Activated T-cell treated with anti-CD3 and anti-CD28 coated beads, Interleukin-2, amount 50 U/mL, for 72 hours (primary cell): ENCODE results near the gene UBTD2. TPM values are rescaled to one million over a fixed set of nuclear protein-coding genes. Genes with fewer than 3 reads are reported as not detected.
"Not testable (repeated sequence)": the region's sequence is repeated elsewhere in the genome, so short reads cannot be mapped to it uniquely, and the experiment has no call there.

Experiments used
- ATAC-seq, 2 donors: fragments of 150-1000 bp; cut with Tn5 transposase; replicated peaks in 1 of 2; 2 replicates each; pipeline ENCODE4 v1.10.0; 2021; ENCODE audit warnings: moderate library complexity in 2 of 2, mild to moderate bottlenecking in 1 of 2
- DNase-seq, 2 donors: peaks; one replicate each; pipeline ENCODE4 v3.0.0; 2021 to 2022; ENCODE audit warnings: mixed read lengths in 1 of 2
- H3K27ac Mint-ChIP-seq: one replicate; pipeline ENCODE4 v1.8.0; 2022; ENCODE audit warnings: mild to moderate bottlenecking, moderate library complexity, mixed read lengths
- H3K27me3 Mint-ChIP-seq: one replicate; pipeline ENCODE4 v1.8.0; 2022; ENCODE audit warnings: low read depth, mixed read lengths
- H3K36me3 Mint-ChIP-seq, 2 donors: one replicate each; pipeline ENCODE4 v1.8.0; 2022; ENCODE audit warnings: mixed read lengths in 2 of 2, mild to moderate bottlenecking in 1 of 2; ENCODE audit not compliant: insufficient read depth in 2 of 2
- H3K4me1 Mint-ChIP-seq: one replicate; pipeline ENCODE4 v1.8.0; 2022; ENCODE audit warnings: low read depth, mixed read lengths
- H3K4me3 Mint-ChIP-seq, 2 donors: one replicate each; pipeline ENCODE4 v1.8.0; 2022; ENCODE audit warnings: mild to moderate bottlenecking in 2 of 2, mixed read lengths in 2 of 2, moderate library complexity in 2 of 2
- H3K9me3 Mint-ChIP-seq, 2 donors: one replicate each; pipeline ENCODE4 v1.8.0; 2022; ENCODE audit warnings: mixed read lengths in 2 of 2
- total RNA-seq, 2 donors: library from RNA; stranded (reverse); gene quantifications; one replicate each; pipeline ENCODE4 v1.2.3, GENCODE V29; 2022

UBTD2 gene
- total RNA-seq, 2 donors from 2014 or later = 6.5 to 7.2 TPM

DNA sequence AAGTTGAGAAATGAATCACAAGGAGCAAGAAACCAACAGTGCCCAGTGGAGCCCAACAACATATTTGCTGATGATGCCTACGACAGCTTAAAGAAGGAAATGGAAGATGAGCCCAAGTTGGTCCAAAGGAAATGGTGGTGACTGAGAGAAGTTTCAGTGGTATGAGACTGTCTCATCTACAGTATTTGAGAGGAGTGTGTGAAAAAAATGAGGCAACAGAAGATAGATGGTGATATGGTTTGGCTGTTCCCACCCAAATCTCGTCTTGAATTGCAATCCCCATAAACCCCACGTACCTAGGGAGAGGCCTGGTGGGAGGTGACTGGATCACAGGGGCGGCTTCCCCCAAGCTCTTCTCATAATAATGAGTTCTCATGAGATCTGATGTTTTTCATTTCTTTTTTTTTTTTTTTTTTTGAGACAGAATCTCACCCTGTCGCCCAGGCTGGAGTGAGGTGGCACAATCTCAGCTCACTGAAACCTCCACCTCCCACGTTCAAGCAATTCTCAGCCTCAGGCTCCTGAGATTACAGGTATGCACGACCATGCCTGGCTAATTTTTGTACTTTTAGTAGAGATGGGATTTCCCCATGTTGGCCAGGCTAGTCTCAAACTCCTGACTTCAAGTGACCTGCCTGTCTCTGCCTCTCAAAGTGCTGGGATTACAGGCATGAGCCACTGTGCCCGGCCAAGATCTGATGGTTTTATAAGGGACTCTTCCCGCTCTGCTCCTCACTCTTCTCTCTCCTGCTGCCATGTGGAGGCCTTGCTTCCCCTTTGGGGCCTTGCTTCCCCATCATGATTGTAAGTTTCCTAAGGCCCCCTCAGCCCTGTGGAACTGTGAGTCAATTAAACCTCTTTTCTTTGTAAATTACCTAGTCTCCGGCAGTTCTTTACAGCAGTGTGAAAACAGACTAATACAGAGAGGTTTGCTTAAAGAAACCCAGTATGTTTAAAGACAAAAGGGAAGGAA, 59.4 kb downstream of the UBTD2 start:
- peak overlapping the region; percentile 80 for H3K27ac Mint-ChIP-seq

DNA sequence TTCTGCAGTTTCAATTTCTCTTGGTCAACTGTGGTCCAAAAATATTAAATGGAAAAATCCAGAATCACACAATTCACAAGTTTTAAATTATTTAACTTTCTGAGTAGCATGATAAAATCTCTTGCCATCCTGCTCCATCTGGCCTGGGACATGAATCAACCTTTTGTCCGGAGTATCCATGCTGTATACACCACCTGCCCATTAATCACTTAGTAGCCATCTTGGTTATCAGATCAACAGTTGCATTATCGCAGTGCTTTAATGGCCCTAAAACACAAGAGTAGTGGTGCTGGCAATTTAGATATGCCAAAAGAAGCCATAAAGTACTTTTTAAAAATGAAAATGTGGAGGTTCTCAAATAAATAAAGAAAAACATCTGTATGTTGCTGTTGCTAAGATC, 64.3 kb downstream of the UBTD2 start:
- H3K9me3 Mint-ChIP-seq = peaks cover 0 to 3% of the 10 kb centered on the region in 2 donors
- ATAC-seq = no peak
- DNase-seq = no peak
- H3K27ac Mint-ChIP-seq = no peak overlapping the region
- H3K4me1 Mint-ChIP-seq = peaks cover 21% of the 10 kb centered on the region
- H3K36me3 Mint-ChIP-seq = peaks cover 19 to 41% of the 10 kb centered on the region in 2 donors
- H3K4me3 Mint-ChIP-seq = no peak overlapping the region
- H3K27me3 Mint-ChIP-seq = peaks cover 7% of the 10 kb centered on the region

More for the DNA sequence above, 59.4 kb downstream of the UBTD2 start:
- peaks cover 0 to 3% of the 10 kb centered on the region in 2 donors for H3K9me3 Mint-ChIP-seq
- peak; percentile 68 to 78 for DNase-seq
- H3K4me3 Mint-ChIP-seq = peak overlapping the region; percentile 60 to 61
- peaks cover 11 to 29% of the 10 kb centered on the region in 2 donors for H3K36me3 Mint-ChIP-seq
- H3K4me1 Mint-ChIP-seq = peaks cover 46% of the 10 kb centered on the region
- ATAC-seq = peak; percentile 91 to 92
- peaks cover 7% of the 10 kb centered on the region for H3K27me3 Mint-ChIP-seq

DNA sequence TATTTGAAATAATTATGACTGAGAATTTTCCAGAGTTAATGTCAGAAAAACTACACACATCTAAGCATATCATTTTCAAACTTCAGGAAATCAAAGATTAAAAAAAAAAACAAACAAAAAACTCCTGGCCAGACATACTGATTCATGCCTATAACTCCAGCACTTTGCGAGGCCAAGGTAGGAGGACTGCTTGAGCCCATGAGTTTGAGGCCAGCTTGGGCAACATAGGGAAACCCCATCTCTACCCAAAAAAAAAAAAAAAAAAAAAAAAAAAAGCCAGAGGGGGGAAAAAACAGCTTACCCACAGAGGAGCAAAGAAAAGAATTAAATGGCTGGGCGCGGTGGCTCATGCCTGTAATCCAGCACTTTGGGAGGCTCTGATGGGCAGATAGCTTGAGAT, 67.2 kb downstream of the UBTD2 start:
- Mint-ChIP-seq H3K27me3 (no peaks in the 10 kb centered on the region), H3K27ac (no peak overlapping the region), H3K9me3 (peaks cover 0 to 3% of the 10 kb centered on the region in 2 donors), H3K36me3 (peaks cover 13 to 34% of the 10 kb centered on the region in 2 donors), H3K4me1 (no peaks in the 10 kb centered on the region), H3K4me3 (no peak overlapping the region)
- DNase-seq (no peak), ATAC-seq (no peak)

DNA sequence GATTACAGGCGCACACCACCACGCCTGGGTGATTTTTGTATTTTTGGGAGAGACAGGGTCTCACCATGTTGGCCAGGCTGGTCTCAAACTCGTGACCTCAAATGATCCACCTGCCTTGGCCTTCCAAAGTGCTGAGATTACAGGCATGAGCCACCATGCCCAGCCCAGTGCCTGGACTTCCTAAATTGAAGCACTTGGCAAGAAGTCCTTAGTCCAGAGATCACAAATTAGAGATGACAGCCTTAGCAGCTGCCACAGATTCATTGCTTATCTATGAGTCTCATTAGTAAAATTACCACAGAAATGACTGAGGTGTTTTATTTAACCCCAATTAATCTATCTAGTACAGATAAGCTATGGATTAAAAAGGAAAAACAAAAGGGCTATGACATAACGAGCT, 70.4 kb downstream of the UBTD2 start:
- H3K27ac Mint-ChIP-seq = no peak overlapping the region
- peaks cover 9 to 16% of the 10 kb centered on the region in 2 donors for H3K36me3 Mint-ChIP-seq
- H3K27me3 Mint-ChIP-seq = no peaks in the 10 kb centered on the region
- no peak overlapping the region for H3K4me3 Mint-ChIP-seq
- H3K9me3 Mint-ChIP-seq = no peaks in the 10 kb centered on the region
- no peaks in the 10 kb centered on the region for H3K4me1 Mint-ChIP-seq
- ATAC-seq (no peak), DNase-seq (no peak)

DNA sequence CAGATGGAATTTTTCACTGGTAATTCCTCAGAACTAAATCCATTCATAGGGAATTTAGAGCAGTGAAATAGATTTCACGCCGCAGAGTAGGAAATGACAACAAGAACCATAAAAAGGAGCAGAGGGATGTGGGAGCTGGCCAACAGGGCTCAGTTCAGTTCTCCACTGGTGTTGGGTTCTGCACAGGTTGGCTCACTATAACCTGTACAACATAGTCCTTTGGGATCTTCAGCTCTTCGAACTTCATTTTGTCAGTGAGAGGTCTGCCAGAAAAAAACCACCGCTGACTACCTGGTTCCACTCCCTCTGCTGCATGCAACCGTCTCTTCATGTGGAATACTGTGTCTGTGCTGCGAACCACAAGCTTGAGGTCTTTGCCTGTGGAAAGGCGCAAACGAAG, 71.9 kb downstream of the UBTD2 start:
- no peak for DNase-seq
- ATAC-seq = no peak
- no peak overlapping the region for H3K27ac Mint-ChIP-seq
- H3K36me3 Mint-ChIP-seq = peaks cover 5 to 11% of the 10 kb centered on the region in 2 donors
- H3K4me1 Mint-ChIP-seq = no peaks in the 10 kb centered on the region
- H3K4me3 Mint-ChIP-seq = no peak overlapping the region
- H3K27me3 Mint-ChIP-seq = no peaks in the 10 kb centered on the region
- H3K9me3 Mint-ChIP-seq = no peaks in the 10 kb centered on the region

DNA sequence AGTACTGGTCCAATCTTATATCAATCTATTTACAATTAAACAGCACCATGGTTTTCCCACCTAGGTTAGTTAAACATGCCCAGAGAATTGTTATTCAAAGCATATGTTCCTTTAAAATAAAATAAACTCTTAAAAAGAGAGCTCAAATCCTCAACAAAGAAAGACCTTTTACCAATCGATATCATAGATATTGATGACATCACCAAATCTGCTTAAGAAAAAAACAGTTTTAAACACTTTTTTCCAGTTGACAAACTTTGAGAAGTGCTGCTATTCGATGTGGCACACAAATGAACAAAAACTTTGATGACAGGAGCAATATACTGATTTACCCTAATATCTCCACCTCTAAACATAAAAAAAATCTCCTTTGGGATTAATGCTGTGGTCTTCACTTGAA, 73.8 kb downstream of the UBTD2 start:
- H3K4me3 Mint-ChIP-seq = no peak overlapping the region
- H3K9me3 Mint-ChIP-seq = no peaks in the 10 kb centered on the region
- H3K36me3 Mint-ChIP-seq = peaks cover 4 to 9% of the 10 kb centered on the region in 2 donors
- DNase-seq = no peak
- no peaks in the 10 kb centered on the region for H3K27me3 Mint-ChIP-seq
- no peaks in the 10 kb centered on the region for H3K4me1 Mint-ChIP-seq
- ATAC-seq = no peak
- H3K27ac Mint-ChIP-seq = no peak overlapping the region

DNA sequence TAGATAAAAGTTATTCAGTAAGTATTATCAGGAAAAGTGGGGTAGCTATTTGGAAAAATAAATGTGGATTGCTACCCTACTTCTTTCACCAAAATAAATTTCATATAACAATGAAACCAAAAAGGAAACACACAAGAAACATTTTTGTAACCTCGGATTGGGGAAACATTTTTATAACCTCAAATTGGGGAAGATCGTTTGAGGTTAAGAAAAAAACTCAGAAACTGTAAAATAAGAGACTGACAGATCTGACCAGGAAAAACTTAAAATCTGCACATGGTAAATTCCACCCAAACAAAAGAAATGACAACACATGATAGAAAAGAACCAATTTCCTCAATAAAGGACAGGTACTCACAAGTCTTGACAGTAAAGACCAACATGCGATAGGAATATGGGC, 76.1 kb downstream of the UBTD2 start:
- no peak for ATAC-seq
- no peak overlapping the region for H3K4me3 Mint-ChIP-seq
- no peak for DNase-seq
- H3K27me3 Mint-ChIP-seq = no peaks in the 10 kb centered on the region
- H3K36me3 Mint-ChIP-seq = peaks cover 4 to 7% of the 10 kb centered on the region in 2 donors
- no peak overlapping the region for H3K27ac Mint-ChIP-seq
- H3K9me3 Mint-ChIP-seq = no peaks in the 10 kb centered on the region
- no peaks in the 10 kb centered on the region for H3K4me1 Mint-ChIP-seq

DNA sequence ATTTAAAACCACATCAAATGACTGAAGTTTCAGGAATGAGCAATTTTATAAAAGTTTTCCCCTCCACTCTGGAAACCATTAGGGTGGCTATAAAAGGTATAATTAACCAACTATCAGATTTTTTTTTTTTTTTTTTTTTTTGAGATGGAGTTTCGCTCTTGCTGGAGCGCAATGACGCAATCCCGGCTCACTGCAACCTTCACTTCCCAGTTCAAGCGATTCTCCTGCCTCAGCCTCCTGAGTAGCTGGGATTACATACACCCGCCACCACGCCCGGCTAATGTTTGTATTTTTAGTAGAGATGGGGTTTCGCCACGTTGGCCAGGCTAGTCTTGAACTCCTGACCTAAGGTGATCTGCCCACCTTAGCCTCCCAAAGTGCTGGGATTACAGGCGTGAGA, 77.6 kb downstream of the UBTD2 start:
- not testable (repeated sequence) for ATAC-seq

DNA sequence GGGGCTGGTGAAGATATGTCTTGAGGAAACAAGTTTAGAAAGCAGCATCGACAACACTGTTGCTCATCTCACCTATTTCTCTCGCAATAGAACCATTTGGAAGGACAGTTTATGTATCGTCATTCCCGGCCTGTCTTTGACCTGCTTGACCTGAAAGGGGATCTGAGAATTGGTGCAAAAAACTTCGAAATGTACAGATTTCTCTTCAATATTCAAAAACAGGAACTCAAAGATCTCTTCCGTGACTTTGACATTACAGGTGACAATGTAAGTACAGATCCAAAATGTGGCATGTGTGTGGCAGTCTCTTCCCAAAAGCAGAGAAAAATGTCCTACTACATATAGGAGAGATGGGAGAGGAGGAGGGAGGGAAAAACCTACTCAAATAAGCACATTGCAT, 83.1 kb downstream of the UBTD2 start:
- Mint-ChIP-seq H3K36me3 (no peaks in the 10 kb centered on the region), H3K4me1 (no peaks in the 10 kb centered on the region), H3K4me3 (no peak overlapping the region), H3K27ac (no peak overlapping the region), H3K27me3 (peaks cover 12% of the 10 kb centered on the region), H3K9me3 (no peaks in the 10 kb centered on the region)
- no peak for ATAC-seq
- DNase-seq = no peak

More for the DNA sequence above, 77.6 kb downstream of the UBTD2 start:
- H3K36me3 Mint-ChIP-seq, H3K9me3 Mint-ChIP-seq, H3K4me1 Mint-ChIP-seq, H3K27ac Mint-ChIP-seq, H3K27me3 Mint-ChIP-seq, H3K4me3 Mint-ChIP-seq, DNase-seq: not testable (repeated sequence)

DNA sequence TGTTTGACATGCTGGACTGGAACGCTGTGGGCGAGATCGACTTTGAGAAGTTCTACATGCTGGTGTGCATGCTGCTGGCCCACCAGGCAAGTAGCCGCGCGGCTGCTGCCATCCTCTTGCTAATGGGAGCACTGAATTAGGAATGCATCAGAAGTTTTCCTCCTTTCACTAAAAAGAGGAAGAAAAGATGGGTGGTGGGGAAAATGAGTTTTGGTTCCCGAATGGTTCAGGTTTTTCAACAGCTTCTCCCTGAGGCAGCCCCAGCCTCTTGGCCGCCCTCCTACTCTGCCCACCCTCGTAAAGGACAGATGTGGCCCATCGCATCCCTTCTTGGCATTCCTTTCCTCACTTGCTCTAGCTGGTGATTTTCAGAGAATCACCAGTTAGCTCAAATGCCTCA, 84.1 kb downstream of the UBTD2 start:
- Mint-ChIP-seq H3K4me1 (no peaks in the 10 kb centered on the region), H3K36me3 (no peaks in the 10 kb centered on the region), H3K9me3 (no peaks in the 10 kb centered on the region), H3K27me3 (peaks cover 12% of the 10 kb centered on the region), H3K27ac (no peak overlapping the region), H3K4me3 (no peak overlapping the region)
- DNase-seq (no peak), ATAC-seq (no peak)

DNA sequence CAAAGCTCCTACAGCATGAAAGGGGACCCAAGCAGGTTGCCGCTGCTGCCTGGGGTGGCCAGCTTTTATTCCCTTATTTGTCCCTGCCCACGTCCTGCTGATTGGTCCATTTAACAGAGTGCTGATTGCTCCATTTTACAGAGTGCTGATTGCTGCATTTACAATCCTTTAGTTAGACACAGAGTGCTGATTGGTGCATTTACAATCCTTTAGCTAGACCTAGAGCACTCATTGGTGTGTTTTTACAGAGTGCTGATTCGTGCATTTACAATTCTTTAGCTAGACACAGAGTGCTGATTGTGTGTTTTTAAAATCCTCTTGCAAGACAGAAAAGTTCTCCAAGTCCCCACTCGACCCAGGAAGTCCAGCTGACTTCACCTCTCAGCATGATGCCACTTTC, 85.8 kb downstream of the UBTD2 start:
- H3K36me3 Mint-ChIP-seq, H3K27ac Mint-ChIP-seq, H3K9me3 Mint-ChIP-seq, H3K4me3 Mint-ChIP-seq, ATAC-seq, DNase-seq, H3K4me1 Mint-ChIP-seq: not testable (repeated sequence)
- H3K27me3 Mint-ChIP-seq = peaks cover 12% of the 10 kb centered on the region

DNA sequence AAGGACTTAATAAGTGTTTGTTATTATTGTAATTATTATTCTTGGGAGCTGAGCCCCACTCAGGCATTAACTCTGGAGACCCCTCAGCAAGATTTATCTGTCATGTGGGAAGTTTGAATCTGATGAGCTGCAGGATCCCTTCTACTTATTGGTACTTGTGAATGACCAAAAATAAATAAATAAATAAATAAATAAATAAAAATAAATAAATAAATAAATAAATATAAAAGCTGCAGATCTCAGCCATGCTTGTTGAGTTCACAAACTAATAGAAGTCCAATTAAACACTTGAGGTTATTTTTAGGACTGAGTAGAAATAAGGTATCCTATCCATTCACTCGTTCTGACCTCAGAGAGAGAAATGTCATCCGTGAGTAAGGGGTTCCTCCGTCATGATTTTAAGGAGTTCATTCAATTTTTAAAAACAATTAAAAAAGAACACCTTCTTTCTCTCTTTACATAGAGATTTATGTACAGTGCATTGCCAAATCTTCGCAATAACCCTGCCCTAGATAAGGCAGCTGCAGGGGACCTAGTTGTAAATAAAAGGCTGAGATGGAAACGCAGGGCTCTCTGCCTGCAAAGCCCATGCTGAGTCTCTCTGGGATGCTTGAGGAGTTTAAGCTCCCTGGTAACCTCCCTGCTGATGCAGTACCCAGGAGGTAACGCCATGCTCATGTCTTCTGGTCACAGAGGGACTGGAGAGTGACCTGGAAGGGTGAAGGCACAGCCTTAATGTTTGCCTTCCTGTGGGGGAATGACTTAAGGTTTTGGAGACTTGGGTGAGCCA, 88.4 kb downstream of the UBTD2 start:
- Mint-ChIP-seq H3K4me3 (no peak overlapping the region), H3K4me1 (no peaks in the 10 kb centered on the region), H3K9me3 (no peaks in the 10 kb centered on the region), H3K27ac (no peak overlapping the region), H3K36me3 (no peaks in the 10 kb centered on the region), H3K27me3 (peaks cover 6% of the 10 kb centered on the region)
- DNase-seq (no peak), ATAC-seq (no peak)

DNA sequence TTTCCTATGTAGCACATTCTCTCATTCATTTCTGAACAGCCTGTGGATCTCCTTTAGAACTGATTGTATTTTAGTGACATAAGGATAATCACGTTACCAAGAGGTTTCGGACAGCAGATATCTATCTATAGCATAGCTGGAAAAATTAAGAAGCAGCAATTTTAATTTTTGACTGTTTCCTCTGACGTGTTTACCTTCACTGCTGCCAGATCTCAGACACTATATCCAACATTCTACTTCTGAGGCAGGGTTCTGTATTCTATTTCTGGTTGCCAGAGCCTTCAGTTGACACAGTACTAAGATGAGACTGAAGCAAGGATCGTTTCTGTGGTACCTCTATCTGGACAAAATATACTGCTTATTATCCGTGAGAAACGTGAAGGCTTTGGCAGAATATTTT, 89.7 kb downstream of the UBTD2 start, which contains the start of gene EFCAB9:
Gene EFCAB9, plus strand, starts transcription at position 301 of the 400 bp plus-strand sequence. Its CDS starts 1 bp downstream, at position 302.
- H3K27ac Mint-ChIP-seq = no peak within 1 kb of the TSS
- H3K9me3 Mint-ChIP-seq = no peaks in the 10 kb centered on the region
- peaks cover 14% of the 10 kb centered on the region for H3K27me3 Mint-ChIP-seq
- ATAC-seq (no peak), DNase-seq (no peak)
- no peaks in the 10 kb centered on the region for H3K36me3 Mint-ChIP-seq
- H3K4me3 Mint-ChIP-seq = no peak within 1 kb of the TSS
- no peaks in the 10 kb centered on the region for H3K4me1 Mint-ChIP-seq
